Thyroid gland (tissue), 4 donors: ENCODE data around the gene B4GAT1.

ENCODE experiments used
- CTCF ChIP-seq, 6 experiments: fragments of 200-600 bp in 3 of 6; fragments of 450-650 bp in 3 of 6; sonication (generic) in 3 of 6; IDR thresholded peaks; one replicate each; pipeline ENCODE4 v1.5.1; 2016 to 2019; ENCODE audit warnings: antibody characterized with exemption in 6 of 6, mild to moderate bottlenecking in 2 of 6, inconsistent platforms in 1 of 6, moderate library complexity in 1 of 6
- POLR2A ChIP-seq, 2 donors: fragments of 450-650 bp; IDR thresholded peaks; one replicate each; pipeline ENCODE4 v1.6.1; 2017; ENCODE audit warnings: antibody characterized with exemption in 2 of 2, mild to moderate bottlenecking in 2 of 2, moderate library complexity in 1 of 2

- TF ChIP-seq CTCF (IDR thresholded peaks at IDR 0.05), result no peak
- no peak for TF ChIP-seq POLR2A (IDR thresholded peaks at IDR 0.05)
These were observed 22.8 kb downstream of the B4GAT1 start for GRCh38 chr11:66324664-66325063.
